HG03342 (cell line): ENCODE measurements around the gene HOXB3.

Experiments
- ATAC-seq: cut with Tn5 transposase; IDR thresholded peaks from one replicate; pipeline ENCODE4 v1.9.1; 2021; ENCODE audit warnings: mild to moderate bottlenecking, moderate library complexity; ENCODE audit not compliant: unreplicated experiment

The HOXB3 gene

DNA sequence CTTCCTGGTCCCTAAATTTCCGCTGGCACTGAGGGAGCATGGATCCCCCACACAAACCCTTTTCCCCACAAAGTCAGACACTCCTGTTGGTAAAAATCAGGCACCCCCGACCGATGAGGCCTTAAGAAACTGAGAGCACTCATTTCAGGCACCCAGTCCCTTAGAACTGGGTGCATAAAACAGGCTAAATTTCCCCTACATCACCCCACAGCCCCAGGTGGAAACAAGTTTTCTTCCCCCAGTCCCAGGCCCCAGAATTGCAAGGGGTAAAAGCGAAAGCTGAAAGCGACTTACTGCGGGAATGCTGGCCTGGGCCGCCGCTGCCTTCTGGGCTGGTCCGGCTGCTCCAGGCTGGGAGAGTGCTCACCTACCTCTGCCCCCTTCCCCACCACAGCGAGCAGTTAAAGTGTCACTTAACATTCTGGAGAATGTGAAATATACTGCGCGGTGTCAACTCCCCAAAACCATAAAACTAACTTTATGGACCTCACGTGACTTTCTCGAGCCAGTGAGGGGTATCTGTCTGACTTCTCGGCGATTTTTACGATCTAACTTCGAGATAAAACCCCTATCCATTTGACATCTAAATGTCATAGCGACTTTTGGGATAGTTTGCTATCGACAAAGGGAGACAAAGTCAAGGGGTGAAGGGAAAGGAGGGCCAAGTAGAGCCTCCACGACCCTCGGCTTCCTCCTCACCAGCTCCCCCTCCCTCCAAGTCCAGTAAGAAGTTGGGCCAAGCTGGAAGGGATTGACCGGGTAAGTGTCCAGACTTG lies at the start of gene HOXB3:
Gene HOXB3, minus strand, starts transcription at position 411 of the 776 bp plus-strand sequence. CDS start 37,767 bp downstream, outside the sequence.
- no peak for ATAC-seq

DNA sequence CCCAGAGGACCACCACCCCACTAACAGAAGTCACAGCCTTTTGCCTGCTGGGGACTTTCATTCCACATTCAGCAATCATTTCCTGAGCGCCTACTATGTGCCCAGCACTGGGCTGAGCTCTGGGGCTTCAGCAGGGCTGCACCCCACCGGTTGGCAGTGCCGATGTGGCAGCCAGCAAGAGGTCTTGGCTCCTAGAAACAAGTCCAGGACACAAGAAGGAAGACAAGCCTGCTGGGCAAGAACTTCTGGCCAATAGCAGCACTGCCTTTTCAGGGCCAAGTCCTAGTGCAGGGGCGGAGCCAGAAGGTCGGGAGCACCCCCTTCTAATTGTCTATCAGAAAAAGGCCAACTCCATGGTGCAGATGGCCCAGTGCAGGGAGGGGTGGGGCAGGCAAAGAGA lies 49.1 kb upstream of the HOXB3 start:
- ATAC-seq: no peak

DNA sequence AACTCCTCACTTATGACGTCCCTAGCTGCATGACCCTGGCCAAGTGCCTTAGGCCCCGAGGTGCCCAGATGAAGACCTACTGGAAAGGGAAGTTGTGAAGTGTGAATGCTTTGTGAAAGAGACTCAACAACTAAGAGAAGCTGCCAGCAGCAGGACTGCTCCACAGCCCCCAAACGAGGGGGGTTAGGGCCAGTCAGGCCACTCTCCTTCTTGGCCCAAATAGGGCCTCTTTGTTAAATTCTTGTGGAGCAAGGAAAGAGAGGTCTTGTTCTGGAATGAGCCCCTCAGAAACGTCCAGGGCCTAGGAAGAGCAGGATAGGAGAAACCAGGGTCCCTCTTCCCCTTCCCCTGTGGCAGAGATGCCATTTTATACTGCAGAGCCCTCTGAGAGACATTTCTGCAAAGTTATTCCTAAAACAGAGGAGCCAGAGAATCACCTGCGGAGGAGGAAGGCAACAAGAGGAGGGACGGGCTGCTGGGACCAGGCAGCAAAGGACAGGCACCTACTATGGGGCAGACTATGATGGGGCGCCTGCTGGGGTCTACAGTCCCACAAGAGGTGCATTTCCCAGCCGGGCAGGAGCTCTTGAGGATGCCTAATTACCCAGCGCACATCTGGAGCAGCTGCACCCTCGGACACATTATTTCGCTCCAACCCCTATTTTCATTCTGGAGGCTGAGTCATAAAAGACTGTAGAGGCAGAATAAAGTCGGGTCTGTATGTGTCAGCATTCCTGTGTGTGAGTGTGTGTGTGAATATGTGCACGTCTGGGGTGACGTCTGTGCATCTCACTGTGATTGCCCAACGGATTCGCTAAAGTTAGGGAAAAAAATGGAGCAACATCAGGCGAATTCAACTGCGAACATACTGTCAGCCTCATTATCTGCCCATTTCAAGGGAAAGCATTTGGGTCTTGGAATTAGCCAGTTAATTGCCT lies 47.6 kb upstream of the HOXB3 start:
- no peak for ATAC-seq

DNA sequence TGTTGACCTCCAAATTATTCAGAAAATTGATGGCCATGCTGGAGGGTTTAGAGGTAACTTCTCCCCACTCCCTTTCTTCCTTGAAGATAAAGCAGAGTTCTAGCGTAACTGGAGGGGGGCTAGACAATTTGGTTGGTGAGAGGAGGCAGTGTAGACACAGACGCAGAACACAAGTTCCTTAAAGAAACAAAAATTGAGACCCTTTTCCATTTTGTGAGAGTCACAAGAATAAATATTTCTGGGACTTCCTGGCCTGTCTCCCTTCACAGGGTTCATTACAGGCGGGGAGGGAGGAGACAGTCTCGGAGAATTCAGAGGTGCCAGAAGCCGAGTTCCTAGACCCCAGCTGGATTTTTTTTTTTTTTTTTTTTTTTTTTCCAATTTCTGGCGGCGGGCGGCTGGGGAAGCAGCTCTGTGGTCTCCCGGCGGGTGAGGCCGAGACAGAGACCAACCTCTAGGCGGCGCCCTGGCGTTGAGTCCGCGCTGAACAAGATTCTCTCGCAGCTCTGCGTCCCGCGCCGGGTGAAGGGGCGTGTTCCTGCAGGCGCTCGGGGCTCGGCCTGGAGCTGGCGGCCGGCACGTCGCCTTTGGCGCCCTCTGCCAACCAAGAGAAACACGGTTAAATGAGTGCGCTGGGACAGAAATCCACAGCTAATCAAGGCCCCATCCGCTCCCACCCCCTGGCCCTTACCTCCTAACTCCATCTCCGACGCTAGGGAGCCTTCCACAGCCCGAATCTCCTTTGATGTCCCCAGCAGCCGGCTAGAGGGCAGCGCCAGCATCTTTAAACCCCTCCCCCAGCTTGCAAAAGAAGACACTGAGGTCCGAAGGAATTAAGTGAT lies 46.4 kb upstream of the HOXB3 start:
- no peak for ATAC-seq

DNA sequence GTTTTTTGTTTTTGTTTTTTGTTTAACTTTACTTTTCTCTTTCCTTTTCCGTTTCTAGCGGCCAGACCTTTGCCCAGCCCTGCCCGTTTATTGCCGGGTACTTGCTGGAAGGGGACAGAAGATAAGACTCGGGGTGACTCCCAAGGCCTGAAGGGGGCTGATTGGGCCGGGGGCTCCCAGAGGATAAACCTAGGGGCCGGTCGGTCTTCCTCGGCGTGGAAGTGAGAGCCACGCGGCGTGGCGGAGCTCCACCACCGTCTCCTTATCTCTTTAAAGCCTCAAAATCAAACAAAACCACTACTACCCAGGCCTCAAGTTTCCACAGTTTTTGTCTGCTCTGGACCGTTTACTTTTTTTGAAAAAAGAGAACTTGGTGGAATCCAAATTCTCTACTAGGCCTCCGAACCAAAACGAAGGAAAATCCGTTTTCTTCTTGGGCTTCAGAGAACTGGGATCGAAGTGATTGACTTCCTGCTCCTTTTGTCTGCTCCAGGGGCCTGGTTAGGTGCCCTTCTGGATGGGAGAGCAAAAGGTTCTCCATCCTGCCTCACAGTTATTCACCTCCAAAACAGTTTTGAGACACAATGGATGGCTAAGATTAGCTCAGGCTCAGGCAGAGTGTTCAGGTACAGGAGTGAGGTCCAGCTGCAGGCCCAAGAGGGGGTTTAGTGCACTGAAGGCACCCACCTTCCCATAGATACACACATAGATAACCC lies 44.6 kb upstream of the HOXB3 start:
- ATAC-seq: no peak

DNA sequence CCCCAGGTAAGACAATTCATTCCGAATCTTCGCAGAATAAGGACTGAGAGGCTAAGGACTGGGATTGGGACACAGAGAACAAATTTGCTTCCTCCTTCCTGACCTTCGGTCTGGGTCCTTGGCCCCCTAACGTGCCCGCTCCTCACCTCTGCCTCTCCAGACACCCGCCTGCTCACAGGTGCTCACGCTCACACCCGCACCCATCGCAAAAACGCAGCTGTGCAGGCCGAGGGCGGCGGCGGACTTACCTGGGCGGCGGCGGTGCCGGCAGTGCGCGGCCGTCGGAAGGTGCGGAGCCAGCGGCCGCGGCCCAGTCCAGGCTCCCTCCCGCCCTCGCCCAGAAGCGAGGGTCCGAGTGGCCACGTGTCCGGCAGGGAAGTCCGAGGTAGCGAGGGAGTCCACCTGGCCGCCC lies 43.2 kb upstream of the HOXB3 start:
- no peak for ATAC-seq

DNA sequence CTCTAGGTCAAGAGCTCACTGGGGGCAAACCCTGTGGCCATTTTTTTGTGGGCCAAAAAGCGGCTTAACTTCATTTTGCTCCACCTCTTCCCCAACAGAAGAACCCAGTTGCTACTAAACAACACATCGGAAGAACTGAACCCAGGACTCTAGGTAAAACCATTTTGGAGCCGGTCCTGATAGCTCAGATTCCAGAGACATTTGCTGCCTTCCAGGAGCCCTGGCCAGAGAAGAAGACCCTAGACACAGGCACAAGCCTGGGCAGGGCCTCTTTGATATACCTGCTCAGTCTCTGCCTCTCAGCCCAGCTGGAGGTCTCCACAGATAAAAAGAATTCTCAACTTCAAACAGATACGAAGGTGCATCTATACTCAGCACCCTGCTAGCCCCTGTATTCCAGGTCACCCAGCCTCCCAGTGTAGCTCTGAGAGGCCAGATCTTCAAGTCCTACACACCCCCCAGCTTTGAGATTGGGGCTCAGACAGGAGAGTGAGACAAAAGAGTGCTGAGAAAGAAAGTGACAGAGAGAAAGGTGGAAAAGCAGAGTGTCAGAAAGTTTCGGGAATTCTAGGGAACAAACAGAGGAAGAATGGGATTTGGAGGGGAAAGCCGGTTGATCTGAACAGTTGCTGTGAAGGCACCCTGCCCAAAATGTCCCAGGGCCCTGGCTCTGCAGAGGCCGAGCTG lies 42.7 kb upstream of the HOXB3 start:
- ATAC-seq: no peak

DNA sequence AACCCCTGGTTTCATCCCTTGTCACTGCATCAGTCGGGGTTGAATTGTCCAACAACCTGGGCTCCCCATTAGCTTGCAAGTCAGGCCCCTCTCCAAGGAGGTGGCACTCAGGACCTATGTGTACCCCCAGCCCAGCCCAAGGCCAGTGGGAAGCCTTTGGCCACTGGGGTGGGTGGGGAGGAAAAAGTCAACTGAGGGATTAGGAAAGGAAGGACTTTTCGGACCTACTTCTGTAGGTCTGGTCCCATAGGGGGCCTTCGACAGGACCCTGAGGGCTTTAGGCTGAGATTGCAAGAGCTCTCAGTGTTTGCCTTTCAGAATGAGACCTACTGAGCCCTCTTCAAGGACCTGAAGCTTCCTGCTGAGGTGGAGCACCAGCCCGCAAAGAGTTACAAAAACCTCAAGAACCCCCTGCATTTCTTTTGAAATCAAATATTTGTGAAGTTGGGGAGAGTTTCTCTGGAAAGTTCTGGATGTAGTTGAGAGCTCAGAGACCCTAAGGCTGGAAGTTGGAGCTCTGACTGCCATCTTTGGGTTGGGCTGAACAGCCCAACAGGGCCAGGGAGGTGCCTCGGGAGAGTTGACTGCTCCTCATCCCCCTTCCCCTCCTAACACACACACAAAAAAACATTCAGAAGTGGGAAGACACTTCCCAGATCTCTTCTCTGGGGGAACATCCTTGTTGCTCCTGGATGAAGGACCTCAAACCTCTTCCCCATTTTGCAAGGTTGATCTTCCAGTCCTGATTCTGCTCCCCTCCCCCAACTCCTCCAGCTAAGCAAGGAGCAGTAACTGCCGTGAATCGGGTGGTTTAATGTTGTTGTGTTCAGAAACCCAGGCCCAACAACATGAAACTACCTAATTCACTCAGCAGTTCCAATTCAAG lies 41.9 kb upstream of the HOXB3 start:
- ATAC-seq: no peak

DNA sequence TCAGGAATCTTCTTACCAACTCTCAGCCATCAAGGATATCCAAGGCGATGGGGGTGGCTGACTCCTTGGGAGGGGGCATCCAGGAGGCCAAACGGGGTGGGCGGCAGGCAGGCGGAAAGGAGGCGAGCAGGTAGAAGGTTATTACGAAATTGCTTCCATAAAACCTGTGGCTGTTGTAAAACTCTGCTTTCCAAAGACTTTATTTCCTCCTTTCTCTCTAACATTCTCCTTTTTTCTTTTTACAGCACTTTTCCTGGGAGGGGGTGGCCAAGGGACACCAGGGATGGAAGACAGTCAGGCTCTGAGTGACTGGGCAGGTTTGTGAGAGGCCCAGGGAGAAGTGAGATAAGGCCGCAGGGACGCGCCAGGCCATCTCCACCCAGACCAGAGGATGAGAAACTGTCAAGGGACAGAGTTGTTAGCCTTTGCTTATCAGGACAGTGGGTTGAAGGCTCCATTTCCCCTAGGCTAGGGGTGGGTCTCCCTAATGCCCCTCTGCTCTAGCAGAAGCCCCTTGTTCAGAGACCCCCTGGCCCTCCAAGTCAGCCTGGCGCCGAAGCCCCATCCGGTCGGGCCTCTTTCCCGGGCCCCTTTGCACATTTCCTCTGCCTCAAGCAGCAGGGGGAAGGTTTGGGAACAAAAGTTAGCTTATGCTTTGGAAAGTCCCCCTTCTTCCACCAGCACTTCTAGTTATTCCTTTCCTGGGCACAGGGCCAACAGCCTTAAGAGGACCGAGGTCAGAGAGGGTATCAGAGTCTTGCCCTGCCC lies 41.1 kb upstream of the HOXB3 start:
- no peak for ATAC-seq

DNA sequence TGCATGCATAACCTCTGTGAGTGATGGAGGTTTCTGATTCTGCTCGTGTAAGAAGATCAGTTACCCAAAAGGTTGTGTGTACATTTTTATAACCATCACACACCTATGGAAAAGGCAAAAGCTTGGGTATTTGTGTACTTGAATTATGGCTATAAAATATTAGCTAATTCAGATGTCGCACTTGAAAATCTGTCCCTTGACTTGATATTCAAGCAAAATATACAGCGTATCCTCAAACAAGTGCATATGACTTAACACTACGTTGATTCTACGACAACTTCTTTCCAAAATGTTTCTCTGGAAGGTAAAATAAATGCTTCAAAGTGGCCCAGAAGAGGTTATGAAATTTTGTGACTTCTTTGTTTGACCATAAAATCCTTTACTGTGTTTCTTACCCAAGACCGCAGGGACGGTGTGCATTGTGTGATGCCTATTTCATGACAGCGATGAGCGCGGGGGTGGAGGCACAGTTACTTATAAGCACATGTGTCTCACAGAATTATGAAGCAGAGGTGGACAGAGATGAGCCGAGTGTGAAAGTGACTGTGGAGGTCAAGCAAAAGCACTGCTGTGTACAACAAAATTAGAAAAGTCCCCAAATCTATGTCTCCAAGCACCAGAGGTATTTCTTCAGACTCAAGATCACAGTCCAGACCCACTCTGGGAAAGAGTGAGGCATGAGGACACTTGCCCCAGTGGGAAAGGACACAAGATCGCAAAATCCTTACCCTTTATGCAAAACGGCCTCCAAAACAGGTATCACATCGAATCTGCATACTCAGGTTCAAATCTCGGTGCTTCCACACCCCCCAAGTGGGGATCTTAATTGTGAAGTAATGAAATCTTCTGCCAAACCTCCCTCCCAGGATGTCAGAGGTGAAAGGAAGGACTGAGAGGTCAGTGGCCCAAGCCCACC lies 40.2 kb upstream of the HOXB3 start:
- ATAC-seq: no peak

DNA sequence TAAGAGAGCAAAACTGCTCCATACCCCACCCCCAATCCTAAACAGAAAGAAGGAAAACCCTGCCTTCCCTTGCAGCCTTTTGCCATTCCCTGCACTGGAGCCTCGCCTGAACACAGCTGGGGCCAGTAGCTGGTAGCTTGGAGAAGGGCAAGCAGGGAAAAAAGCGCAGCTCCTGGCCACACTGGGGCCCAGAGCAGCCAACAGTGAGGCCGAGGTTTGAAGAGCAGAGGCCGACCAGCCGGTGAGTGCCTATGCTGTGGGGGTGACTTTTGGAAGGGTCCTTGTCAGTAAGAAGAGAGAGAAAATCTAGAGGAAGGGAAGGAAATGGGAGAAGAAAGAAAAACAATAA lies 39.3 kb upstream of the HOXB3 start:
- no peak for ATAC-seq

DNA sequence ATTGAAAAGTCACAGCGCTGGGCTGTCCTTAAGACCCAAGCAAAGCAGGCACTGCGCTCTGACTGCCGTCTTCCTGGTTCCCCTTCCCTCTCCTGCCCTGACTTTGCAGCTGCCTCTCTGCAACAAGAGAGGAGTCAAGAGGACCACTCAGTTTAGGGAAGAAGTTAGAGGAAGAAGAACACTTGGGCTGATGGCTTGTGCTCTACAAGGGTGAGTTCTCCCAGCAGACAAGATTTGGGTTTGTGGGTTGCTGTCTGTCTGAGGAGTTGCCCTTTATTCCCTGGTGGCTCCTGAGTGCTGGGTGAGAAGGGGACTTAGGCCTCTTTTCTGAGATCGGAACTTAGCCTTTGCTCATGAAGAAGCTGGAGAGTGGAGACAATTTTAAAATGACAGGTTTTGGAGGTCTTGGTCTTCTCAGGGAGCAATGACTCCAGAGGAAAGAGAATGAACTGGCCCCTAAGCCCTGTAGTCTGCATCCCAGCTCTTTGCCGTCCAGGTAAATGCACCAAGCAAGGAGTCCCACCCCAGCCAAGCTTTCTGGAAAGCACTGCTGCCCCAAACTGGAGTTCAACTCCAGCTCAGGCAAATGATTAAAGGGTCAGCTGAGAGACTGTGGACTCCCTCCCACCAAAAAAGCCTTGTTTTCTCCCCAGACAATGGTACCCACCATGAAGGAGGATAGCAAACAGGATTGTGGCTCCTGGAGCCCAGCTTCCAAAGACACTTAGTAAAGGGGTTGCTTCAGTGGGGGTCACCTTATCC lies 38.8 kb upstream of the HOXB3 start:
- no peak for ATAC-seq

DNA sequence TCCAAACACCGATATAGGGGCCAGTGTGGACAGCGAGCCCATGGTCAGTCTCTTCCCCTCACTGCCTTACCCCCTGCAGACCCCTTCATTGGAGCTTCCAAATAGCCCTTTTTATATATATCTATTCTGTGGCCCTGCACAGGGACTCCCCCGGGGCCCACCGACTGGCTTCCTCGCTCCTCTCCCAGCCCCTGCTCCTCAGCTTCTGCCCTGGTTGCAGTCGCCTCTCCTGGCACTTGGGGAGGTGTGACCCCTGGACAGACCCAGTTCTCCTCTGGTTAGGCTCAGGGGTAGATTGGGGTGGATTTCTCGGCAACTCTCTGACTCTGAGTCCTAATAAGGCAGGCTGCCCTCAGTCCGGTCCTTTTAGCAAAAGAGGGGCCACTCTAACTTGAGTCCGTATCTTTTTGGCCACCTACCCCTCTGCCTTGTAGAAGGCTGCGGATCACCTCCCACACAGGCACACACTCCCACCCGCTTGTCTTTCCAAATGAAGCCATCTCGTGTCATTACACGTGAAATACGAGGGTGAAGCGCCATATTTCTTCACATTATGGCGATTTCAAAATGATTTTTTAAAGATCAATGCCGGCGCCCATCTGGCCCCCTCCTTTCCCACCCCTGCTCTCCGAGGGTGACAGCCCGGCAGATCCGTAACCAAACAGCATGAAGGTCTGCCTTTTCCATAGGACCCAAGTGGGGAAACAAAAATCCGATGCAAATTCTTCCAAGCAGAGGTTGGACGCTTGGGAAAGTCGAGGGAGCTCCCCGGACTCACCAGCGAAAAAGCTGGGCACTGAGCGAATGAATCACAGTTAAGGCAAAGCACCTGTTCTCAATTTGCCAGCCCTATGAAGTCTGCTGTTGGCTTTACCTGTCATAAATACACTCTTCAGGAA lies 37.8 kb upstream of the HOXB3 start:
- ATAC-seq: no peak

DNA sequence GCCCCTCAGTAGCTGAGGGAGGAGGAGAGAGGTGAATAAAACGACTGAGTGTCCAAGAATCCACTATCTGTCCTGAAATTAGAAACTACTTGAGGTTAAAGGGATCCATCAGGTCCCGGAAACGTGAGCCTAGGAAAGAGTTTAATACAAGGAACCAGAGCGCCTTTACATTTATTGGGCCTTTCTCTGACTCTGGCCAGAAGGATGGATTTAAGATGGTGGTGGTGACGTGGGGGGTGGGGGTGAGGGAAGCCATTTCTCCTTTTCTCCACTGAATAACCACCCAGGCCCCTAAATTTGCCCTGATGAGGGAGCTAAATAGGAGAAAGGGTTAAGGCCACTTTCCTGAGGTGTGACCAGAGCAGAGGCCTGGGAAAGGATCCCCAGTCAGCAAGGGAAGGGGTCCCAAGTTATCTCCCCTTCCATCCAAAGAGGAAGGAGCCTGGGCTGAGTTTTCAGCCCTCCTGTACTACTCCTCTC lies 37.1 kb upstream of the HOXB3 start:
- ATAC-seq: no peak
